SJCRH30 (cell line): Measurements from ENCODE around the gene FAM174C. TPM values are rescaled to one million over a fixed set of nuclear protein-coding genes. Genes with fewer than 3 reads are reported as not detected.

ENCODE experiments used
- DNase-seq, 2 experiments: peaks; one replicate each; pipeline ENCODE4 v3.0.0-alpha.2; 2015 to 2020
- H3K27ac ChIP-seq: fragments of 250-450 bp; sonication (Bioruptor Pico); 2 replicates; pipeline ENCODE4 v1.5.1; 2020; ENCODE audit warnings: mild to moderate bottlenecking, moderate library complexity
- H3K27me3 ChIP-seq: fragments of 250-450 bp; sonication (Bioruptor Pico); 2 replicates; pipeline ENCODE4 v1.5.1; 2020; ENCODE audit warnings: mild to moderate bottlenecking, moderate library complexity
- H3K36me3 ChIP-seq: fragments of 250-450 bp; sonication (Bioruptor Pico); 2 replicates; pipeline ENCODE4 v1.5.1; 2020; ENCODE audit warnings: mild to moderate bottlenecking, moderate library complexity
- H3K4me1 ChIP-seq: fragments of 250-450 bp; sonication (Bioruptor Pico); 2 replicates; pipeline ENCODE4 v1.5.1; 2020; ENCODE audit warnings: mild to moderate bottlenecking, moderate library complexity
- H3K4me3 ChIP-seq: fragments of 250-450 bp; sonication (Bioruptor Pico); 2 replicates; pipeline ENCODE4 v1.5.1; 2020; ENCODE audit warnings: mild to moderate bottlenecking, moderate library complexity
- H3K9me3 ChIP-seq: fragments of 250-450 bp; sonication (Bioruptor Pico); replicated peaks from 2 replicates; pipeline ENCODE4 v1.5.1; 2020; ENCODE audit warnings: mild to moderate bottlenecking, moderate library complexity
- total RNA-seq: library from RNA; depleted of rRNA; stranded (reverse); fragments of >200 nt; shearing (Covaris generic); gene quantifications from 2 replicates; pipeline ENCODE4 v1.2.3, GENCODE V29; 2014; rRNA removed

The FAM174C gene
- 22.3 and 25.1 TPM in 2 replicates for total RNA-seq

DNA sequence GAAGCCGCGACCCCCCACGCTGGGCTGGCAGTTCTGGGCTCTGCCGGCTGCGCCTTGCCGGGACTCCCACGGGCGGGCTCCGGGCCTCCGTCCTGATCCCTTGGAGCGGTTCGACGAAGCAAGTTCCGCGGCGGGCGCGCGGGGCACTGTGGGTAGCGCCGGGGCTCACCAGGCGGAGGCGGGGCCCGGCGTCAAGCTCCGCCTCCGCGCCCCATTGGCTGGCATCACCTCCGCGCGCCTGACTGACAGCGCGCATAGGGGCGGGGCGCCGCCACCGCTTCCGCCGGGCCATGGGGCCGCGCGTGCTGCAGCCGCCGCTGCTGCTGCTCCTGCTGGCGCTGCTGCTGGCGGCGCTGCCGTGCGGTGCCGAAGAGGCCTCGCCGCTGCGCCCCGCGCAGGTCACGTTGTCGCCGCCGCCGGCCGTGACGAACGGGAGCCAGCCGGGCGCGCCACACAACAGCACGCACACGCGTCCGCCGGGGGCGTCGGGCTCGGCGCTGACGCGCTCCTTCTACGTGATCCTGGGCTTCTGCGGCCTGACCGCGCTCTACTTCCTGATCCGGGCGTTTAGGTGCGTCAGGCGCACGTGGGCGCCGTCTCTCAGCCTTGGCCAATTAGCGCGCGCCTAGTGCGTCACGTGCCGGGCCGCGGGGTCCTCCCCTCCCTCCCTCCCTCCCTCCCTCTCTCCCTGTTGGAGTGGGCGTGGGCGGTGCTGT is at the start of gene FAM174C:
FAM174C (plus strand) TSS at position 271 of the 716 bp plus-strand sequence; CDS start at position 291, 20 bp downstream.
- H3K27me3 ChIP-seq = no peaks in the 10 kb centered on the region
- H3K4me1 ChIP-seq = no peaks in the 10 kb centered on the region
- peak within 1 kb of the TSS; percentile 72 for H3K27ac ChIP-seq
- DNase-seq = peak; percentile 96
- H3K36me3 ChIP-seq = peaks cover 41% of the 10 kb centered on the region
- no peaks in the 10 kb centered on the region for H3K9me3 ChIP-seq
- H3K4me3 ChIP-seq = peak within 1 kb of the TSS; percentile 72

DNA sequence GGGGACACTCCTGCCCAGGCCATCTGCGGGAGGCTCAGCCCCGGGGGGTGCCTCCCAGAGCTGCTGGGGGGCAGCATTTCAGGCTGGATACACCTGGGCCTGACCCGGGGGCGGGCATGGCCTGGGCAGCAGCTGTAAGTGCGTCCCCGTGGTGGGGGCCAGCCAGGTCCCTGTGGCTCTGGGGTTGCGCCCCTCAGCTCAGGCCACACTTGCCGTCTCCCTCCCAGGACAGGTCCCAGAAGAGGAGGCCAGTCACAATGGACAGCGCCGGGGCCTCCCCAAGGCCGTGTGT is 49.2 kb upstream of the FAM174C start:
- no peaks in the 10 kb centered on the region for H3K27me3 ChIP-seq
- H3K4me3 ChIP-seq = no peak overlapping the region
- no peak for DNase-seq
- H3K27ac ChIP-seq = no peak overlapping the region
- H3K36me3 ChIP-seq = peaks cover 20% of the 10 kb centered on the region
- no peaks in the 10 kb centered on the region for H3K4me1 ChIP-seq
- H3K9me3 ChIP-seq = no peaks in the 10 kb centered on the region

- H3K27me3 ChIP-seq = no peaks in the 10 kb centered on the region
- H3K36me3 ChIP-seq = peaks cover 20% of the 10 kb centered on the region
- DNase-seq = no peak
These were observed 48.6 kb upstream of the FAM174C start for GRCh38 chr19:1226522-1227303.

GRCh38 chr19:1227304-1228054 is 47.9 kb upstream of the FAM174C start:
- H3K4me1 ChIP-seq = peaks cover 3% of the 10 kb centered on the region; the same call in 1 of the 2 replicates
- H3K4me3 ChIP-seq = no peak overlapping the region
- H3K36me3 ChIP-seq = peaks cover 20% of the 10 kb centered on the region
- H3K27me3 ChIP-seq = no peaks in the 10 kb centered on the region
- DNase-seq = no peak
- H3K27ac ChIP-seq = no peak overlapping the region
- no peaks in the 10 kb centered on the region for H3K9me3 ChIP-seq

More at GRCh38 chr19:1226522-1227303, 48.6 kb upstream of the FAM174C start:
- H3K4me1 ChIP-seq = no peaks in the 10 kb centered on the region
- H3K9me3 ChIP-seq = no peaks in the 10 kb centered on the region
- H3K27ac ChIP-seq = no peak overlapping the region
- no peak overlapping the region for H3K4me3 ChIP-seq

DNA sequence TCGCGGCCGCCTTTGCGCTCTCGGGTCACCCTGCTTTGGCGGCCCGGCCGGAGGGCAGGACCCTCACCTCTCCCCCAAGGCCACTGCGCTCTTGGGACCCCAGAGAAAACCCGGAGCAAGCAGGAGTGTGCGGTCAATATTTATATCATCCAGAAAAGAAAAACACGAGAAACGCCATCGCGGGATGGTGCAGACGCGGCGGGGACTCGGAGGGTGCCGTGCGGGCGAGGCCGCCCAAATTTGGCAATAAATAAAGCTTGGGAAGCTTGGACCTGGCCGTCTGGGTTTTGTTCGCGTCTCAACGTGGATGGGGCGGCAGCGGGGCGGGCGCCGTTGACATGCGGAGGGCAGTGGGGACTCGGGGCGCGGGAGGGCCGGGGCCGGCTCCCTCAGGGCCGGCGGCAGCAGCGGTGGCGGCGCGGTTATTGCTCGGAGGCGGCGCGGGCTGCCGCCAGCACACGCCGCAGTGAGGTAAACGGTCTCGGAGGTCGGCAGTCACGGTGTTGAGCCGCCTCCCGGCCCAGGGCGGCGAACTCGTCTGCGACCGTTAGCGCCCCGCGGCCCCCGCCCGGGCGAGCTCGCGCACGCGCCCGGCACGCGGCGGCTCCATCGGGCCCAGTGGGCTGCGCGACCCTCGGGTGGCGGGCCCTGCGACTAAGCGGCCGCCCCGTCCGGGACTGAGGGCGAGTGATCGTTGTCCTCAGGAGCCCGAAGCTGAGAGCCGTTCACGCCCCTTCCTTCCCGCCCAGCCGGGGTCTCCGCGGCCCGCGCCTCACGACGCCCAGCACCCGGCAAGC is 47.0 kb upstream of the FAM174C start:
- peaks cover 8% of the 10 kb centered on the region; the same call in 1 of the 2 replicates for H3K4me1 ChIP-seq
- peaks cover 20% of the 10 kb centered on the region for H3K36me3 ChIP-seq
- H3K27me3 ChIP-seq = no peaks in the 10 kb centered on the region
- H3K27ac ChIP-seq = no peak overlapping the region
- no peak overlapping the region for H3K4me3 ChIP-seq
- no peaks in the 10 kb centered on the region for H3K9me3 ChIP-seq
- no peak for DNase-seq

DNA sequence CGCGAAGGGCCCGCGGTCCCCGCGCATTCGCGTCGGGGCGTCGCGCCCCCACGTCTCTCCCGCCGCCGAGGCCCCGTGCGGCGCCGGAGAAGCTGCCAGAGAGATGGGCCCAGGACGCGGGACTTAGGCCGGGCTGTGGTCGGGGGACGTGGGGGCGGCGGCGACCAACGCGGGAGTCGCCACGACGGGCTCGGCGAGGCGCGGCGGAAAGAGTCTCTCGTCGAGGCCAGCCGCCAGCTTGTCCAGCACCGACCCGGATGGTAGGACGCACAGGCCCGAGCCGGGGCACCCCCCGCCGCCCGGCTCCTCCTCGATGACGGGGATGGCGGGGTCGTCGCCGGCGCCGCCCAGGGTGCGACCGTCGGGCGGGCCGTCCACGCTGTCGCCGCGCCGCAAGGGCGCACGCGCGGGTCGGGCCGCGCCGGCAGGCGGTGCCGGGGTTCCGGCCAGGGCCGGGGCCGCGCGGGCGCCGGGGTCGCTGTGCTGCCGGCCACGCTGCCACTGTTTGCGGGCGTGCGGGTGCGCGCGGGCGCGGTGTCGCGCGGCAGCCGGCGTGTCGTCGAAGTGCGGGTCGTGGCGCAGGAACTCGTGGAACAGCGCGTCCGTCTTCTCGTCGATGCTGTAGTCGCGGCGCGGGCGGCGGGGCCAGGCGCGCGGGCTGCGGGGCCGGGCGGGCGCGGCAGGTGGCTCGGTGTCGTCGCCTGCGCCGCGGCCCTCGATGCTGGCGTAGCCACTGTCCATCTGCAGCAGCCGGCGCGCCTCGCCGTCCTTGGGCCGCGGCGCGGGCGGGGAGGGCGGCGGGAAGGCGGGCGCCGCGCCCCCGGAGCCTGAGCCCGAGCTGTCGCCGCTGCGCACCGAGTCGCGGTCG is 46.0 kb upstream of the FAM174C start:
- H3K4me1 ChIP-seq = peaks cover 8% of the 10 kb centered on the region; the same call in 1 of the 2 replicates
- no peaks in the 10 kb centered on the region for H3K9me3 ChIP-seq
- no peak overlapping the region for H3K27ac ChIP-seq
- H3K27me3 ChIP-seq = no peaks in the 10 kb centered on the region
- no peak for DNase-seq
- H3K36me3 ChIP-seq = peaks cover 20% of the 10 kb centered on the region
- no peak overlapping the region for H3K4me3 ChIP-seq

- no peak overlapping the region for H3K4me3 ChIP-seq
- no peak overlapping the region for H3K27ac ChIP-seq
- H3K36me3 ChIP-seq = peaks cover 20% of the 10 kb centered on the region
- no peaks in the 10 kb centered on the region for H3K9me3 ChIP-seq
- no peaks in the 10 kb centered on the region for H3K27me3 ChIP-seq
- H3K4me1 ChIP-seq = peaks cover 8% of the 10 kb centered on the region; the same call in 1 of the 2 replicates
- no peak for DNase-seq
These were observed 45.2 kb upstream of the FAM174C start for GRCh38 chr19:1229924-1230782.

DNA sequence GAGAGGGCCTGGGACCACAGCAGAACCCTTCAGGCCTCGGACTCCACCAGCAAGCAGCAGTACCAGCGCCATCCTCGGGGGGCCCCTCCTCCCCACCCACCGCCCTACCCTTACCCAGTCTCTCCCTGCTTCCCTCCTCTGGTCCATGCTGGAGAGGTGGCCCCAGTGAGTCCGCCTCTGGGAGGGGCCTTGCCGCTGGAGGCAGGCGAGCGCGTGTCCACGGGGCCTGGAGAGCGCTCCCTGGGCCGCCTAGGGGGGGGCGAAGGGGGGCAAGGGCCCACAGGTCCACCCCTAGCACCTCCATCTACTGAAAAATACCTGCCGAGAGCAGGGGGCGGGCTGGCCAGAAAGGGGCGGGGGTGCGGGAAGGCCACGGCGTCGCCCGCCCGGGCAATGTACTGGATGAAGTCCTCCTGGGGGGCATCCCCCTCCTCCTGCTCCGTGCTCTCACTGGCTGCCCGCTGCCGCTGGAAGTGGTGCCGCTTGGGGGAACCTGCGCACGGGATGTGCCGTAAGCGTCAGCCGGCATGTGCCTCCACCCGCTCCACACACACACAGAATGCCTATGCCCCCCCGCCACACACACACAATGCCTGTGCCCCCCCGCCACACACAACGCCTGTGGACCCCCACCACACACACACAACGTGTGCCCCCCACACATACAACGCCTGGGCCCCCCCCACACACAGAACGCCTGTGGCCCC is 44.4 kb upstream of the FAM174C start:
- DNase-seq = no peak
- H3K4me1 ChIP-seq = peaks cover 8% of the 10 kb centered on the region; the same call in 1 of the 2 replicates
- H3K4me3 ChIP-seq = no peak overlapping the region
- no peaks in the 10 kb centered on the region for H3K9me3 ChIP-seq
- H3K36me3 ChIP-seq = peaks cover 20% of the 10 kb centered on the region
- H3K27me3 ChIP-seq = no peaks in the 10 kb centered on the region
- no peak overlapping the region for H3K27ac ChIP-seq

GRCh38 chr19:1231729-1232637 is 43.3 kb upstream of the FAM174C start:
- Histone ChIP-seq H3K36me3 (peaks cover 11% of the 10 kb centered on the region), H3K27ac (peak overlapping the region; percentile 17; the same call in 1 of the 2 replicates), H3K4me3 (no peak overlapping the region), H3K4me1 (peaks cover 11% of the 10 kb centered on the region; the same call in 1 of the 2 replicates), H3K27me3 (no peaks in the 10 kb centered on the region), H3K9me3 (no peaks in the 10 kb centered on the region)
- no peak for DNase-seq

DNA sequence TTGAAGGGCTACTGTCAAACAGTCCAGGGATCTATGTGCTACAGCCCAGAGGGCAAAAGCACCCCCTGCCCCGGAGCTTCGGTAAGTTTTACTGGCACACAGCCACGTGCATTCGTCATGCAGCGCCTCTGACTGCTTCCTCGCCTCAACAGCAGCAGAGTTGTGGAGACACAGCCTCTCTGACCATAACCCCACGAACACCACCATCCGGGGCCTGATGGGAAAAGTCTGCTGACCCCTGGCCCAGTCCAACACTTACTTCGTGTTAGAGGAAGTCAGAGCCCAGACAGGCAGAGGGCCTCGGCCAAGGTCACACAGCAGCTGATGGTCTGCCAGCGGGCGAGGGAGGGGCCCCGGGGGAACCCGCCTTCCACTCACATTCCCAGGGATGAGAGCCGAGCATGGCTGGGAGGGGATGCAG is 42.7 kb upstream of the FAM174C start:
- H3K27ac ChIP-seq = peak overlapping the region; percentile 17; the same call in 1 of the 2 replicates
- peak; percentile 51 to 57 for DNase-seq
- peaks cover 11% of the 10 kb centered on the region; the same call in 1 of the 2 replicates for H3K4me1 ChIP-seq
- H3K27me3 ChIP-seq = no peaks in the 10 kb centered on the region
- H3K36me3 ChIP-seq = peaks cover 5% of the 10 kb centered on the region
- no peak overlapping the region for H3K4me3 ChIP-seq
- no peaks in the 10 kb centered on the region for H3K9me3 ChIP-seq

DNA sequence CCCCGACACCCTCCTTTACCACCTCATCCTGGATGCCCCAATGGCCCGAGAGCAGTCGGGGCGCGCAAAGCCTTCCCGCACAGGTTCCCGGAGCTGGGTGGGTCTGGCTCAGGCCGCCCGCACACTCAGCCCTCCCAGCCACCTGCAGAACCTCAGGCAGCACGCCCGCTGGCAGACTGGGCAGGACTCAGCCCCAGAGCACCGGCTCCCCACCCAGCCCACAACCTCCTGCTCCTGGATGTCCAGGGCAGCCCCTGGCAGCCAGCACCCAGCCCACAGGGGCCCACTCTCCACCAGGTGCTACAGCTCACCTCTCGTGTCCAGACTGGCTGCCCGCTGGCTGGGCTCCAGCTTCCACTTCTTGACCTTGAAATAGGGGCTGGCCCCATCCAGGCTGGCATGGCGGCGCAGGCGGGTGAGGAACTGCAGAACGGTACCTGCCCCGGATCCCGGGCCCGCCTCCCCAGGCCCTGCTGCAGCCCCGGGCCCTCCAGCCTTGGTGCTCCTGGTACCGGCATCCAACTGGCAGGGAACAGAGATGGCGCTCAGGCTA is 42.1 kb upstream of the FAM174C start:
- peak overlapping the region; percentile 17; the same call in 1 of the 2 replicates for H3K27ac ChIP-seq
- no peaks in the 10 kb centered on the region for H3K9me3 ChIP-seq
- peaks cover under 1% of the 10 kb centered on the region for H3K36me3 ChIP-seq
- peaks cover 11% of the 10 kb centered on the region; the same call in 1 of the 2 replicates for H3K4me1 ChIP-seq
- H3K27me3 ChIP-seq = peaks cover 1% of the 10 kb centered on the region; the same call in 1 of the 2 replicates
- no peak overlapping the region for H3K4me3 ChIP-seq
- DNase-seq = no peak
